ENCODE data around the gene MYRIP.
"Not testable (repeated sequence)": the region's sequence is repeated elsewhere in the genome, so short reads cannot be mapped to it uniquely, and the experiment has no call there.

MYRIP gene

GRCh38 chr3:40268802-40269524 lies 459.6 kb downstream of the MYRIP start:
- DNase-seq (ENCODE audit: low read depth), result no peak
- no peak for TF ChIP-seq POLR2A (IDR thresholded peaks at IDR 0.05; ENCODE audit: extremely low read depth, insufficient read length)
- TF ChIP-seq MYC (IDR thresholded peaks at IDR 0.05; ENCODE audit: low read depth, low read length), result no peak
- TF ChIP-seq MAX (IDR thresholded peaks at IDR 0.05; ENCODE audit: low read depth, low read length), result no peak
- no peak for TF ChIP-seq CTCF (IDR thresholded peaks at IDR 0.05; ENCODE audit: low read depth, low read length)
- no peak overlapping the region for H3K4me3 ChIP-seq (ENCODE audit: low read depth, low read length)

GRCh38 chr3:40278791-40279190 lies 469.4 kb downstream of the MYRIP start:
- no peak for DNase-seq (ENCODE audit: low read depth)
- TF ChIP-seq POLR2A (IDR thresholded peaks at IDR 0.05; ENCODE audit: extremely low read depth, insufficient read length), result no peak
- no peak for TF ChIP-seq MAX (IDR thresholded peaks at IDR 0.05; ENCODE audit: low read depth, low read length)
- TF ChIP-seq MYC (IDR thresholded peaks at IDR 0.05; ENCODE audit: low read depth, low read length), result no peak
- TF ChIP-seq CTCF (IDR thresholded peaks at IDR 0.05; ENCODE audit: low read depth, low read length), result no peak
- no peak overlapping the region for H3K4me3 ChIP-seq (ENCODE audit: low read depth, low read length)

DNA sequence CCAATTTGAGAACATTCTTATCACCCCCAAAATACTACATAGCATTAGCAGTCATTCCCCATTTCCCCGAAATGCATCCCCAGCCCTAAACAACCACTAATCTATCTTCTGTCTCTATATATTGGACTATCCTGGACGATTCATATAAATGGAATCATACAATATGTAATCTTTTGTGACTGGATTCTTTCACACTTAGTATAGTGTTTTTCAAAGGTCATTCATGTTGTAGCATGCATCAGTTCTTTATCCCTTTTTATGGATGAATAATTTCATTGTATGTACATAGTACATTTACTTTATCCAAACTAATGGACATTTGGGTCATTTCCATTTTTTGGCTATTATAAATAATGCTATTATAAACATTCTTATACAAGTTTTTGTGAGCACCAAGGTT lies 472.6 kb downstream of the MYRIP start:
- no peak for DNase-seq (ENCODE audit: low read depth)
- H3K4me3 ChIP-seq (ENCODE audit: low read depth, low read length), result no peak overlapping the region
- TF ChIP-seq CTCF (IDR thresholded peaks at IDR 0.05; ENCODE audit: low read depth, low read length) (no peak), MAX (IDR thresholded peaks at IDR 0.05; ENCODE audit: low read depth, low read length) (no peak), POLR2A (IDR thresholded peaks at IDR 0.05; ENCODE audit: extremely low read depth, insufficient read length) (no peak), MYC (IDR thresholded peaks at IDR 0.05; ENCODE audit: low read depth, low read length) (no peak)

- not testable (repeated sequence) for DNase-seq (ENCODE audit: low read depth); H3K4me3 ChIP-seq (ENCODE audit: low read depth, low read length)
Observed at GRCh38 chr3:40283057-40283456, 473.6 kb downstream of the MYRIP start.

DNA sequence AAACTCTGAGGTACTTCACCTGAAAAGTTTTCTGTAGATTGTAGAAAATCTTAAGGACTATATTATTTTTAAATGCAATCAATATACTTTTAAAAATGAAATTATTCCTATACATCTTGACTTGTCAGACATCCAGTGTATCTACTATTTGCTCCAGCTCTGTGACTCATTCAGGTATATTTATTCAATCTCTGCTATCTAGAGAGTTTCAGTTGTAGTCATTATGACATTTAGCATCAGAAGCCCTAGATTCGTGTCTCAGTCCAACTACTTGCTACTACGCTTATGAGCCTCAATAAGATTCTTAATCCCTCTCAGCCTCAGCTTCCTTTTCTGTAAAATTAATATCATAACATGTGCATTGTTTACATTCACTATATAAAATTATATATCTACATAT lies 477.8 kb downstream of the MYRIP start:
- no peak for DNase-seq (ENCODE audit: low read depth)
- H3K4me3 ChIP-seq (ENCODE audit: low read depth, low read length), result no peak overlapping the region
- TF ChIP-seq CTCF (IDR thresholded peaks at IDR 0.05; ENCODE audit: low read depth, low read length) (no peak), POLR2A (IDR thresholded peaks at IDR 0.05; ENCODE audit: extremely low read depth, insufficient read length) (no peak), MYC (IDR thresholded peaks at IDR 0.05; ENCODE audit: low read depth, low read length) (no peak), MAX (IDR thresholded peaks at IDR 0.05; ENCODE audit: low read depth, low read length) (no peak)

- DNase-seq (ENCODE audit: low read depth), result no peak
- no peak for TF ChIP-seq POLR2A (IDR thresholded peaks at IDR 0.05; ENCODE audit: extremely low read depth, insufficient read length)
- no peak for TF ChIP-seq CTCF (IDR thresholded peaks at IDR 0.05; ENCODE audit: low read depth, low read length)
- TF ChIP-seq MAX (IDR thresholded peaks at IDR 0.05; ENCODE audit: low read depth, low read length), result no peak
- TF ChIP-seq MYC (IDR thresholded peaks at IDR 0.05; ENCODE audit: low read depth, low read length), result no peak
- H3K4me3 ChIP-seq (ENCODE audit: low read depth, low read length), result no peak overlapping the region
Observed at GRCh38 chr3:40290396-40290795, 481.0 kb downstream of the MYRIP start.
